HUDEP-2 (cell line): ENCODE data around the gene RASEF.
"Not testable (repeated sequence)": the region's sequence is repeated elsewhere in the genome, so short reads cannot be mapped to it uniquely, and the experiment has no call there.

Experiments used
- DNase-seq, 76 experiments: peaks; one replicate each; lab custom pipeline; 2025; ENCODE audit not compliant: unreplicated experiment in 76 of 76; lab: John Stamatoyannopoulos, UW

RASEF gene

GRCh38 chr9:83062651-83063527 lies at the start of gene RASEF:
RASEF (minus strand) TSS chr9:83063142; CDS start chr9:83062867, 275 bp downstream.
- DNase-seq: no peak

GRCh38 chr9:83111169-83111568 lies 48.2 kb upstream of the RASEF start:
- DNase-seq: no peak

- no peak for DNase-seq
Observed at GRCh38 chr9:83109296-83109695, 46.4 kb upstream of the RASEF start.

DNA sequence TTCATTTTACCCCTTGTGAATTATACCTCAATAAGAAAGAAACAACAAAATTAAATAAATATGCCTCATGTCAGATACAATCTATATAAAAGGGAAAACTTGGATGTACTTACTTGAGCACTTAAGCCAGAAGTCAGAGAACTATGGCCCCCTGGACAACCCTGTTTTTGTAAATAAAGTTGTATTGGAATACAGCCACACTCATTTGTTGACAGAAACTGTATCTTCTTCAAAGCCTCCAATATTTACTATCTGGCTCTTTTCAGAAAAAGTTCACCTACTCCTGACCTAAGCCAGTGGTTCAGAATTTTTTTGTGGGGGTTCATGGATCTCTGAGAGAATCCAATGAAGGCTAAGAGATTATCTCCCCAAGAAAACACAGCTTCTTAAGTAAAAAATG lies 45.3 kb upstream of the RASEF start:
- no peak for DNase-seq

DNA sequence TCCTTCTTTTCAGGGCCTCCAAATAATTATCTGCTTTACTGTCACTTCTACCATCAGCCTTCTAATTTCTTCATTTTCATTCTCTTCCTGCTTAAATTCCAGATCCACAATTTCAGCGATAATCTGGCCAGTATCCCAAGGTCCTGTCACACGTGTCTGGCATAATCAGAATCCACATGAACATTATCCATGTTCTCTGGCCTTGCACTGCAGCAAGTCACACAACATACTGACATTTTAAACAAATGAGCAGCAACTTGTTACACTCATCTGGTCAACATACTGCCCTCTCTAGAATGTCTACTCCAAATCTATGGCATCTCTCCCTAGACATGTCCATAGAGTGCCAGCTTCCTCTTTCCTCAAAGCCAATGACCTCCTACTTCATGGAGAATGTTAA lies 43.8 kb upstream of the RASEF start:
- DNase-seq: no peak

GRCh38 chr9:83106263-83106662 lies 43.3 kb upstream of the RASEF start:
- no peak for DNase-seq

DNA sequence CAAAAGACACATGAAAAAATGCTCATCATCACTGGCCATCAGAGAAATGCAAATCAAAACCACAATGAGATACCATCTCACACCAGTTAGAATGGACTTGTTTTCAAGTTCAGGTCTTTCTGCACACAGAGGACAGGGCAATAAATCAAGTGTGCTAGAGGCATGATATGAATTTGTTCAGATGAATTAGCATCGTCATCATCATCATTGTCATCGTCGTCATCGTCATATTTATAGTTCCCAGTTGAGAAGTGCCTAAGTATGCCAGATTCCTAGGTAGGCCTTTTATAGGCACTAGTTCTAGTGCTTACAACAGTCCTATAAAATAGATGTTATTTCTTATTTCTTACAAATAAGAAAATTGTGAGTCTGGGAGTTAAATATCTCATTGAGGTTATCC lies 34.7 kb upstream of the RASEF start:
- no peak for DNase-seq

GRCh38 chr9:83093311-83093710 lies 30.4 kb upstream of the RASEF start:
- not testable (repeated sequence) for DNase-seq

DNA sequence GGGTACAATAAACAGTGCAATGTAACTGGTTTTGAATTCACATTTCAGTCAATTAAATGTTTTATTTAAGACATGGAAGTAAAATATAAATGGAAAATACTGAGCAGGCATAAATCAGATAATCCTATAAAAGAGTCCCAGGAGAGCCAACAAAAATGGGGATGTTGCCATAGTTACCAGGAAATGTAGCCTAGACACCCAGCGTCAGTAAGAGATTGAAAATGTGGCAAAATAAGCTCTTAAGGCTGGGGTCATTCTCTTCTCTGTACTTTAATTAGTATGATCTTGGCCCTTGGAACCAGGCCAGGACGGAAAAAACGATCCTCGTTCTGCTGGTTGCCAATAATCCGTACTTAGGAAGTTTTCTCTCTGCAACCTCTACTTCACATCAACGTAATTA lies 18.9 kb upstream of the RASEF start:
- no peak for DNase-seq

- no peak for DNase-seq
Observed at GRCh38 chr9:83081010-83081409, 18.1 kb upstream of the RASEF start.

DNA sequence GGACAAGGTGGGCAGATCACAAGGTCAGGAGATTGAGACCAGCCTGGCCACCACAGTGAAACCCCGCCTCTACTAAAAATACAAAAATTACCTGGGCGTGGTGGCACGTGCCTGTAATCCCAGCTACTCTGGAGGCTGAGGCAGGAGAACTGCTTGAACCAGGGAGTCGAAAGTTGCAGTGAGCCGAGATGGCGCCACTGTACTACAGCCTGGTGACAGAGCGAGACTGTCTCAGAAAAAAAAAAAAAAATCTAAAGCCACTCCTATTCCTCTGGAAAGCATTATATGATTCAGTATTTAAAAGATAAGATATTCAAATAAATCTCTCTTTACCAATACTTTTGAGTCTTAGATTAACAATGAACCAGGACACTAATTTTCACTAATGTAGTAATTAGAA lies 13.0 kb upstream of the RASEF start:
- DNase-seq: not testable (repeated sequence)

- DNase-seq: not testable (repeated sequence)
Observed at GRCh38 chr9:83072498-83072897, 9.6 kb upstream of the RASEF start.

DNA sequence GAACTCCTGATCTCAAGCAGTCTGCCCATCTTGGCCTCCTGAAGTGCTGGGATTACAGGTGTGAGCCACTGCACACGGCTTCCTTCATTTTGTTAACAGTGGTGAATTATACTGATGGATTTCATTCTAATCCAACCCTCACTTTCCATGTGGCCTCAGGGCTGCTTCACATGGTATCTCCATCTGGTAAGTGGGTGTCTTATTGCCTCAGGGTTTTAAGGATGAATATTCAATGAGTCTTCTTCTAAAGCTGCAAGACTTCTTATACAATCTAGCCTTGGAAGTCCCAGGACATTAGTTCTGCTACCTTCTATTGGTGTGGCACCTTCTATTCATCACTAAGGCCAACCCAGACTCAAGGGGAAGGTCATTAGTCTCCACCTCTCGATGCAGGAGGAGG lies 8.7 kb upstream of the RASEF start:
- no peak for DNase-seq

DNA sequence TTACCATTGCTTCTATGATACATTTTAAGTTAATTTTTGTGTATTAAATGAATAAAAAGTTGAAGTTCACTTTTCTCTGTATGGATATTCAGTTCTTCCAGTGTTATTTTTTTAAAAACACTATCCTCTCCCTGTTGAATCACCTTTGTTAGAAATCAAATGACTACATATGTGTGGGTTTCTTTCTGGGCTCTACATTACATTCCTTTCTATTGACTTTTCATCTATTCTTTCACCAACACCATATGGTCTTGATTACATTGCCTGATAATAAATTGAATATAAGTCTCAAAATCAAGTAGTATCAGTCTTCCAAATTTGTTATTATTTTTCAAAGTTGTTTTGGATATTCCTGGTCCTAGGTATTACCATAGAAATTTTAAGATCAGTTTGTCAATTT lies 7.3 kb upstream of the RASEF start:
- no peak for DNase-seq

- DNase-seq: no peak
Observed at GRCh38 chr9:83069651-83070050, 6.7 kb upstream of the RASEF start.

DNA sequence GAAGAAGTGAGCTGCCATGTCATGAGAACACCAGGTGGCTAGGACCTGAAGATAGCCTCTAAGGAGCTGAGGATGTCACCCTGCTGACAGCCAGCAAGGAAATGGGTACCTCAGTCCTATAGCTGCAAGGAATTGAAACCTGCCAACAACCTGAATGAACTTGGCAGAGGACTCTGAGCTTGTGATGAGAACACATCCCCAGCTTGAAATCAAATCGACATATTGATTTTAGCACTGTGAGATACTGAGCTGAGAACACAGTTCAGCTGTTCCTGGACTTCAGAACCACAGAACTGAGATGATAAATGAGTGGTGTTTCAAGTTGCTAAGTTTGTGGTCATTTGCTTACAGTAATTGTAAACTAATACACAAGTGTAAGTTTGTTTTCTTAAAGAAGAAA lies 5.5 kb upstream of the RASEF start:
- no peak for DNase-seq

DNA sequence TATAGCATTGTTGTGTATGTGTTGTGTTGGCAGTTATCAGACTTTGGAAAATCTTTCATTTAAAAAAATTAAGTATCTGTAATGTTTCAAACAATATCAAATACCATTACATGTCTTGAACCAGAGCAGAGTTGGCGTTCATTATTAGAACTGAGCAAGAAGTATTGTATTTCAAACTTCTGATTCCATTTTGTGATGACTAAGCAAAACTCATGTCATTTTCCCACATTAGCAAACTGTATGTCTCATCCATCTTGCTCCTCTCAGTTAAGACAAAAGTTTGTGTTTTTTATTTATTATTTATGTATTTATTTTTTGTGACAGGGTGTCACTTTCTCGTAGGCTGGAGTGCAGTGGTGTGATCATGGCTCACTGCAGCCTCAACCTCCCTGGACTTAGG lies 4.6 kb upstream of the RASEF start:
- DNase-seq: no peak

DNA sequence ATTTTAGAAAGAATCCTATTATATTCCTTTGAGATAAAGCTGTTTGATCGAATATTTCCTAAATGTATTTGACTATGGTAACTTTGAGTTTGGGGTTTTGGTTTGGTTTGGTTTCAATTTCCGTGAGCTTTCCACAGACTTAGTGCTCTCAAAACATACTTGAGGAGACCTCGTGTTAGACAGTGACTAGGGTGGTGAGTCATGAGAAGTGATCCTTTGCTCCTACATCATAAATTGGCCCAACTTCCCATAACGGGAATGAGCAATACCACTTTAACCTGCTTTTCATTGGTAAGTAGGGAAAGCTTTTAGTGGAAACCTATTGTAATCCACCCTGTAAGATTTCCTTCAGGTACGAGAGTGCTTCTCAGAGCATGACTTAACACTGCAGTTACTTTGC lies 3.8 kb upstream of the RASEF start:
- no peak for DNase-seq

DNA sequence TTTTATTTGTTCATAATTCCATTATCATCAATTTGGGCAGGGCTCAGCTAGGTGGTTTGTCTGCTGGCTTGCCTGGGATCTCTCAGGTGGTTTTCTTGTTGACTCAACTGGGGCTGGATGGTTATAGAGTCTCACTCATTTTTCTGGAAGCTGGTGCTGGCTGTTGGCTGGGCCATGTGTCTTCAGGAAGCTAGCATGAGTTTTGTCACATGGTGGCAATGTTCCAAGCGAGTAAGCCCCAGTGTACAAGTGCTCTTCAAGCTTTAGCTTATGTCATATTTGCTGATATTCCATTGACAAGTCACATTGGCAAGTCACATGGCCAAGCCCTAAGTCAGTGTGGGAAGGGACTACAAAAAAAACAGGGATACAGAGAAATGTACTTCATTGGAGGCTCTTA lies 2.3 kb upstream of the RASEF start:
- no peak for DNase-seq

DNA sequence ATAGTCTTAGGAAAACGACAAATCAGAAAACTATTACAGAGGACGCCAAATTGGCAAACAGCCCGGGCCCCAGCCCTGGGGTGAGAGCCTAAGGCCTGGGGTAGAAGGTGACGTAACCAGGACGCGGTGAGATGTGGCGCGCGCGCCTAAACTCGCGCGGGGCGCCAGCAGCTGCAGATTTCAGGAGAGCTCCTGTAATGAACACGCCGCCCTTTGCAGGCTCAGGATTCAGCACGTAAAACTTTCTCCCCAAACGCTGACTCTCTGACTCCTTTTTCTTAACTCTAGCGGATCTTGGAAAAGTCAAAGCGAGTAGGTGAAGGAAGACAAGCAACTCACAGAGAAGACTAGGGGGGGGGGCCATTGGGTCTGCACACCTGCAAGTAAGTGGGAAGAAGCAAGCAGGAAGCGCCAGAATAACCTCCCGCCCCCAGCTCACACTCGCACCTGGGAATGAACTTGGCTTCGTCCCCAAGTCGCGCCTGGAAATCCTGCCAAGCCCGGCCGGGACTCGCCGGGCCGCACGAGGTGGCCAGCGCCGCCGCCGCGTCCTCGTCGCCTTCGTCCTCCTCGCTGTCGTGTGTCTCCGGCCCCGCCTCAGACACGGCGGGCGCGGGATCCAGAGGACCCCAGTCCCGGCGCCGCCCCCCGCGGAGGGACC lies 822 bp downstream of the RASEF start:
- DNase-seq: no peak

DNA sequence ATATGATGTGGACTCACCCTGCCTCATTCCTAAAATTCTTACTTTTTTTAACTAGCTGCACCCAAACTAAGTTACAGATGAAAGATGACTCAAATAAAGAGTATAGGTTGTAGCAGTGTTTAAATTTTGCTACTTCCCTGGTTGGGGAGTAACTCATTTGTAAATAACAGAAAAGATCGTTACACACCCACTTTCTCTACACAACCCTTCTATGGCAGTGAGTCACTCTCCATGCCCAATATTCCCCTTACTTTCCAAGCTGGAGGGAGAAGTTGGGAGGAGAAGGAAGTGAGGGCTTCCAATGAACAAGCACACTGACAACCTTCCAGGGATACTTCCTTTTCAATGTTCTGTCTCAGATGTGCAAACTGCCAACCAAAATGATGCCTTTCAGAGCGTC lies 1.9 kb downstream of the RASEF start:
- DNase-seq: peak in 1 of 76 experiments; percentile 1

DNA sequence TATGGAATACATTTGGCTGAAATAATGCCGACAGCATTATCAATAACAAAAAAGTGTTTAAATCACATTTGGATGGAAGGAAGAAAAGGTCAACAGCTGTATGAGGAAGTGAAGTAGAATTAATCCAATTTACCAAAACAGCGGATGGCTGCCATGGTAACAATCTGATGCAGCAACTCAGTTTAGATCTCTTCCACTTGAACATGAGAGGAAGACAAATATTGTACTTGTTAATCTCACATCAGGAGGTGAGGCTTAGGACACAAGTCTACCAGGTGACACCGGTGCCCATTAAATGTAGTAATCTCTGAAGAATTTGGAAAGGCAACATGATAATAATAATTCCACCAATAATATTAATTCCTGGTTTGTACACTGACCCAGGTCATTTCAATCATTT lies 2.4 kb downstream of the RASEF start:
- DNase-seq: no peak
